Cerebellar nuclear complex (tissue), 1 donor: ENCODE data around the gene RFX1.

Experiments used
- DNase-seq, 2 experiments: peaks; one replicate each; lab custom pipeline; 2025; lab: John Stamatoyannopoulos, UW

Gene RFX1

GRCh38 chr19:13960863-13961784, 45.0 kb downstream of the RFX1 start:
- no peak for DNase-seq

- no peak for DNase-seq
These were observed 45.9 kb downstream of the RFX1 start for GRCh38 chr19:13959962-13960862.

- no peak for DNase-seq
These were observed 46.8 kb downstream of the RFX1 start for GRCh38 chr19:13959141-13959961.

GRCh38 chr19:13958043-13958442, 48.1 kb downstream of the RFX1 start:
- no peak for DNase-seq

- DNase-seq = no peak
These were observed 49.1 kb downstream of the RFX1 start for GRCh38 chr19:13957051-13957450.

- no peak for DNase-seq
These were observed 49.8 kb downstream of the RFX1 start for GRCh38 chr19:13956365-13956744.

GRCh38 chr19:13955662-13956364, 50.3 kb downstream of the RFX1 start:
- no peak for DNase-seq

- DNase-seq = no peak
These were observed 51.9 kb downstream of the RFX1 start for GRCh38 chr19:13954185-13954584.

- DNase-seq = no peak
These were observed 53.1 kb downstream of the RFX1 start for GRCh38 chr19:13952931-13953531.

GRCh38 chr19:13952154-13952930, 53.8 kb downstream of the RFX1 start, which contains the start of gene DCAF15:
TSS of gene DCAF15 (plus strand) at chr19:13952509. CDS start at chr19:13952513, 4 bp downstream.
- DNase-seq = peak; percentile 98 to 99

GRCh38 chr19:13951799-13952153, 54.3 kb downstream of the RFX1 start:
- DNase-seq = no peak

GRCh38 chr19:13951043-13951442, 55.1 kb downstream of the RFX1 start:
- no peak for DNase-seq

- DNase-seq = no peak
These were observed 59.7 kb downstream of the RFX1 start for GRCh38 chr19:13946414-13946813.

GRCh38 chr19:13942023-13942684, 64.0 kb downstream of the RFX1 start:
- DNase-seq = no peak

GRCh38 chr19:13938301-13939064, 67.6 kb downstream of the RFX1 start, which contains the start of gene PODNL1:
TSS of gene PODNL1 (minus strand) at chr19:13938417. CDS start at chr19:13938181, 236 bp downstream.
- no peak for DNase-seq

GRCh38 chr19:13937479-13938300, 68.4 kb downstream of the RFX1 start:
- no peak for DNase-seq

- DNase-seq = no peak
These were observed 70.2 kb downstream of the RFX1 start for GRCh38 chr19:13935765-13936510.
